Ishikawa (cell line): Measurements from ENCODE around the gene TXNDC15.

Source experiments
- CEBPB ChIP-seq: IDR thresholded peaks from 2 replicates; pipeline ENCODE4 v1.6.1; 2012
- CREB1 ChIP-seq: IDR thresholded peaks from 2 replicates; pipeline ENCODE4 v1.6.1; 2012; ENCODE audit warnings: low read depth
- EGR1 ChIP-seq: IDR thresholded peaks from 2 replicates; pipeline ENCODE4 v1.6.1; 2012
- EP300 ChIP-seq: IDR thresholded peaks from 2 replicates; pipeline ENCODE4 v1.6.1; 2012; ENCODE audit warnings: borderline replicate concordance
- FOXM1 ChIP-seq: IDR thresholded peaks from 2 replicates; pipeline ENCODE4 v1.6.1; 2012; ENCODE audit warnings: low read depth, borderline replicate concordance
- MAX ChIP-seq: IDR thresholded peaks from 2 replicates; pipeline ENCODE4 v1.6.1; 2012
- NFIC ChIP-seq: IDR thresholded peaks from 2 replicates; pipeline ENCODE4 v1.6.1; 2012
- RAD21 ChIP-seq: IDR thresholded peaks from 2 replicates; pipeline ENCODE4 v1.6.1; 2012; ENCODE audit warnings: low read depth
- REST ChIP-seq: IDR thresholded peaks from 2 replicates; pipeline ENCODE4 v1.6.1; 2012; ENCODE audit warnings: low read depth, mild to moderate bottlenecking
- TAF1 ChIP-seq: IDR thresholded peaks from 2 replicates; pipeline ENCODE4 v1.6.1; 2012; ENCODE audit warnings: low read depth, mild to moderate bottlenecking
- TCF12 ChIP-seq: IDR thresholded peaks from 2 replicates; pipeline ENCODE4 v1.6.1; 2012; ENCODE audit warnings: low read depth
- TEAD4 ChIP-seq: IDR thresholded peaks from 2 replicates; pipeline ENCODE4 v1.6.1; 2012
- USF1 ChIP-seq: IDR thresholded peaks from 2 replicates; pipeline ENCODE4 v1.6.1; 2012
- YY1 ChIP-seq: IDR thresholded peaks from 2 replicates; pipeline ENCODE4 v1.6.1; 2012; ENCODE audit warnings: low read depth
- ZBTB7A ChIP-seq: IDR thresholded peaks from 2 replicates; pipeline ENCODE4 v1.6.1; 2012; ENCODE audit warnings: low read depth

The TXNDC15 gene

GRCh38 chr5:134918861-134919260 is 44.7 kb downstream of the TXNDC15 start:
- TF ChIP-seq FOXM1, result no peak
- TF ChIP-seq EGR1, result no peak
- no peak for TF ChIP-seq REST
- TF ChIP-seq TEAD4, result no peak
- no peak for TF ChIP-seq RAD21
- no peak for TF ChIP-seq CREB1
- TF ChIP-seq USF1, result no peak
- no peak for TF ChIP-seq ZBTB7A
- TF ChIP-seq YY1, result no peak
- no peak for TF ChIP-seq TAF1
- TF ChIP-seq CEBPB, result no peak
- TF ChIP-seq TCF12, result no peak

- TF ChIP-seq EGR1 (no peak), RAD21 (no peak), CEBPB (no peak)
These were observed 46.8 kb downstream of the TXNDC15 start for GRCh38 chr5:134920848-134921575.

GRCh38 chr5:134932508-134932907 is 58.3 kb downstream of the TXNDC15 start:
- TF ChIP-seq NFIC (no peak), ZBTB7A (no peak), CEBPB (no peak), TAF1 (no peak), YY1 (no peak), TEAD4 (no peak), FOXM1 (no peak), CREB1 (no peak), TCF12 (no peak), MAX (no peak), EP300 (no peak), EGR1 (no peak), RAD21 (no peak), USF1 (no peak), REST (no peak)

- TF ChIP-seq CREB1, result no peak
- no peak for TF ChIP-seq TCF12
- no peak for TF ChIP-seq FOXM1
- no peak for TF ChIP-seq USF1
- TF ChIP-seq RAD21, result no peak
- TF ChIP-seq REST, result no peak
- no peak for TF ChIP-seq MAX
- no peak for TF ChIP-seq NFIC
- TF ChIP-seq CEBPB, result no peak
- no peak for TF ChIP-seq EP300
- TF ChIP-seq ZBTB7A, result no peak
- TF ChIP-seq YY1, result no peak
- TF ChIP-seq EGR1, result no peak
- TF ChIP-seq TEAD4, result no peak
- TF ChIP-seq TAF1, result no peak
These were observed 60.0 kb downstream of the TXNDC15 start for GRCh38 chr5:134934202-134934601.
